NCI-H128 (cell line): ENCODE results near the gene NOMO2.
"Not testable (repeated sequence)": the region's sequence is repeated elsewhere in the genome, so short reads cannot be mapped to it uniquely, and the experiment has no call there.

Source experiments
- DNase-seq: peaks from one replicate; lab custom pipeline; 2025; ENCODE audit not compliant: unreplicated experiment; lab: John Stamatoyannopoulos, UW

NOMO2 gene

GRCh38 chr16:18561727-18562314 is at the start of gene NOMO2:
Gene NOMO2 (minus strand): TSS chr16:18562097. CDS start chr16:18562040, 57 bp downstream.
- DNase-seq, result not testable (repeated sequence)

GRCh38 chr16:18610147-18610803 is 48.4 kb upstream of the NOMO2 start:
- not testable (repeated sequence) for DNase-seq

- not testable (repeated sequence) for DNase-seq
Observed at GRCh38 chr16:18608271-18608670, 46.4 kb upstream of the NOMO2 start.

- DNase-seq, result not testable (repeated sequence)
Observed at GRCh38 chr16:18603572-18604246, 41.8 kb upstream of the NOMO2 start.

- not testable (repeated sequence) for DNase-seq
Observed at GRCh38 chr16:18598582-18598981, 36.7 kb upstream of the NOMO2 start.

- DNase-seq, result not testable (repeated sequence)
Observed at GRCh38 chr16:18597734-18598133, 35.8 kb upstream of the NOMO2 start.

- DNase-seq, result not testable (repeated sequence)
Observed at GRCh38 chr16:18597319-18597718, 35.4 kb upstream of the NOMO2 start.

GRCh38 chr16:18595796-18596195 is 33.9 kb upstream of the NOMO2 start:
- DNase-seq, result not testable (repeated sequence)

GRCh38 chr16:18594880-18595279 is 33.0 kb upstream of the NOMO2 start:
- DNase-seq, result not testable (repeated sequence)

GRCh38 chr16:18593904-18594303 is 32.0 kb upstream of the NOMO2 start:
- not testable (repeated sequence) for DNase-seq

GRCh38 chr16:18592982-18593381 is 31.1 kb upstream of the NOMO2 start:
- not testable (repeated sequence) for DNase-seq

- not testable (repeated sequence) for DNase-seq
Observed at GRCh38 chr16:18591908-18592307, 30.0 kb upstream of the NOMO2 start.

GRCh38 chr16:18591441-18591840 is 29.5 kb upstream of the NOMO2 start:
- not testable (repeated sequence) for DNase-seq

GRCh38 chr16:18589806-18590205 is 27.9 kb upstream of the NOMO2 start:
- not testable (repeated sequence) for DNase-seq

- not testable (repeated sequence) for DNase-seq
Observed at GRCh38 chr16:18586560-18587540, 25.0 kb upstream of the NOMO2 start.

GRCh38 chr16:18585789-18586188 is 23.9 kb upstream of the NOMO2 start:
- not testable (repeated sequence) for DNase-seq

GRCh38 chr16:18582902-18583301 is 21.0 kb upstream of the NOMO2 start:
- DNase-seq, result no peak

GRCh38 chr16:18580396-18580795 is 18.5 kb upstream of the NOMO2 start:
- DNase-seq, result not testable (repeated sequence)

- not testable (repeated sequence) for DNase-seq
Observed at GRCh38 chr16:18579261-18579660, 17.4 kb upstream of the NOMO2 start.

GRCh38 chr16:18577942-18578341 is 16.0 kb upstream of the NOMO2 start:
- DNase-seq, result not testable (repeated sequence)

GRCh38 chr16:18575945-18576344 is 14.0 kb upstream of the NOMO2 start:
- not testable (repeated sequence) for DNase-seq
